Prostate gland (tissue), 2 donors: ENCODE results near the gene DUOX2.

Experiments used
- CTCF ChIP-seq, 4 experiments: fragments of 200-600 bp in 2 of 4; fragments of 450-650 bp in 2 of 4; sonication (generic) in 2 of 4; IDR thresholded peaks; 1 replicate in 3 of 4; 2 replicates in 1 of 4; pipeline ENCODE4 v1.5.1; 2016 to 2019; ENCODE audit warnings: antibody characterized with exemption in 4 of 4, mild to moderate bottlenecking in 2 of 4, moderate library complexity in 2 of 4
- POLR2A ChIP-seq: fragments of 450-650 bp; IDR thresholded peaks from one replicate; pipeline ENCODE4 v1.6.1; 2016; ENCODE audit warnings: antibody characterized with exemption, mild to moderate bottlenecking

GRCh38 chr15:45083223-45083622 lies 30.7 kb downstream of the DUOX2 start:
- TF ChIP-seq POLR2A (no peak), CTCF (IDR thresholded peaks at IDR 0.05) (no peak)
